ENCODE data around the gene IMMP2L. TPM values are rescaled to one million over a fixed set of nuclear protein-coding genes. Genes with fewer than 3 reads are reported as not detected.

Gene IMMP2L
- total RNA-seq, 2 experiments from 2014 or later, result 8.9 to 18.7 TPM

GRCh38 chr7:111264981-111265380 lies 297.3 kb downstream of the IMMP2L start:
- no peak overlapping the region for H3K27ac Mint-ChIP-seq
- ATAC-seq (ENCODE audit: poor library complexity), result no peak

GRCh38 chr7:111264111-111264868 lies 298.0 kb downstream of the IMMP2L start:
- H3K27me3 Mint-ChIP-seq, result no peaks in the 10 kb centered on the region
- TF ChIP-seq CTCF (IDR thresholded peaks at IDR 0.05), result no peak
- ChIA-PET CTCF (no interaction called here), POLR2A (no interaction called here)
- Histone ChIP-seq H3K36me3 (ENCODE audit: insufficient read depth, low read length) (no peaks in the 10 kb centered on the region), H3K9me3 (ENCODE audit: control insufficient read depth in 1 of 2, insufficient read depth in 1 of 2, low read length in 2 of 2) (no peaks in the 10 kb centered on the region), H3K27me3 (ENCODE audit: control insufficient read depth in 1 of 2, insufficient read depth in 2 of 2, low read length in 2 of 2) (no peaks in the 10 kb centered on the region), H3K4me1 (ENCODE audit: insufficient read depth, low read length) (no peaks in the 10 kb centered on the region), H3K4me3 (ENCODE audit: low read length) (no peak overlapping the region), H3K27ac (ENCODE audit: low read depth in 1 of 2, low read length in 2 of 2) (no peak overlapping the region)
- H3K4me1 Mint-ChIP-seq (ENCODE audit: low read depth), result no peaks in the 10 kb centered on the region
- ATAC-seq (ENCODE audit: poor library complexity), result no peak
- H3K9me3 Mint-ChIP-seq, result no peaks in the 10 kb centered on the region
- no peaks in the 10 kb centered on the region for H3K36me3 Mint-ChIP-seq (ENCODE audit: low read depth)
- no peak overlapping the region for H3K4me3 Mint-ChIP-seq
- no peak for DNase-seq
- intact Hi-C loops (cut with DNase I, micrococcal nuclease), result no loop called here
- H3K27ac Mint-ChIP-seq, result no peak overlapping the region

More at GRCh38 chr7:111264981-111265380, 297.3 kb downstream of the IMMP2L start:
- no peaks in the 10 kb centered on the region for H3K9me3 ChIP-seq (ENCODE audit: control insufficient read depth in 1 of 2, insufficient read depth in 1 of 2, low read length in 2 of 2)
- DNase-seq, result no peak
- Mint-ChIP-seq H3K9me3 (no peaks in the 10 kb centered on the region), H3K27me3 (no peaks in the 10 kb centered on the region), H3K4me3 (no peak overlapping the region), H3K4me1 (ENCODE audit: low read depth) (no peaks in the 10 kb centered on the region), H3K36me3 (ENCODE audit: low read depth) (no peaks in the 10 kb centered on the region)
- ChIA-PET CTCF (no interaction called here), POLR2A (no interaction called here)
- intact Hi-C loops (cut with DNase I, micrococcal nuclease), result no loop called here
- no peaks in the 10 kb centered on the region for H3K36me3 ChIP-seq (ENCODE audit: insufficient read depth, low read length)
- no peak overlapping the region for H3K4me3 ChIP-seq (ENCODE audit: low read length)
- no peaks in the 10 kb centered on the region for H3K4me1 ChIP-seq (ENCODE audit: insufficient read depth, low read length)
- H3K27me3 ChIP-seq (ENCODE audit: control insufficient read depth in 1 of 2, insufficient read depth in 2 of 2, low read length in 2 of 2), result no peaks in the 10 kb centered on the region
- TF ChIP-seq CTCF (IDR thresholded peaks at IDR 0.05), result no peak
- H3K27ac ChIP-seq (ENCODE audit: low read depth in 1 of 2, low read length in 2 of 2), result no peak overlapping the region

GRCh38 chr7:111262293-111263116 lies 299.8 kb downstream of the IMMP2L start:
- ATAC-seq (ENCODE audit: poor library complexity), result no peak
- Histone ChIP-seq H3K27ac (ENCODE audit: low read depth in 1 of 2, low read length in 2 of 2) (no peak overlapping the region), H3K4me3 (ENCODE audit: low read length) (no peak overlapping the region), H3K36me3 (ENCODE audit: insufficient read depth, low read length) (no peaks in the 10 kb centered on the region), H3K27me3 (ENCODE audit: control insufficient read depth in 1 of 2, insufficient read depth in 2 of 2, low read length in 2 of 2) (no peaks in the 10 kb centered on the region), H3K9me3 (ENCODE audit: control insufficient read depth in 1 of 2, insufficient read depth in 1 of 2, low read length in 2 of 2) (no peaks in the 10 kb centered on the region), H3K4me1 (ENCODE audit: insufficient read depth, low read length) (no peaks in the 10 kb centered on the region)
- CTCF ChIA-PET, result no interaction called here
- no peaks in the 10 kb centered on the region for H3K9me3 Mint-ChIP-seq
- DNase-seq, result no peak
- TF ChIP-seq CTCF (IDR thresholded peaks at IDR 0.05), result no peak
- intact Hi-C loops (cut with DNase I, micrococcal nuclease), result no loop called here
- POLR2A ChIA-PET, result no interaction called here
- H3K27me3 Mint-ChIP-seq, result no peaks in the 10 kb centered on the region
- no peak overlapping the region for H3K4me3 Mint-ChIP-seq
- H3K4me1 Mint-ChIP-seq (ENCODE audit: low read depth), result no peaks in the 10 kb centered on the region
- no peaks in the 10 kb centered on the region for H3K36me3 Mint-ChIP-seq (ENCODE audit: low read depth)
- H3K27ac Mint-ChIP-seq, result no peak overlapping the region
